H9 (cell line): ENCODE data around the gene SEC11A. TPM values are rescaled to one million over a fixed set of nuclear protein-coding genes. Genes with fewer than 3 reads are reported as not detected.

Experiments used
- DNase-seq: peaks from one replicate; pipeline ENCODE4 v3.0.0-alpha.2; 2017
- H2AFZ ChIP-seq: one replicate; pipeline ENCODE4 v1.6.1; 2013; ENCODE audit warnings: mild to moderate bottlenecking, low read length, control low read depth, moderate library complexity
- H2AK5ac ChIP-seq: 2 replicates; pipeline ENCODE4 v1.6.1; 2013; ENCODE audit warnings: low read length, control low read depth, mixed read lengths; ENCODE audit not compliant: insufficient read length
- H2BK120ac ChIP-seq: one replicate; pipeline ENCODE4 v1.6.1; 2013; ENCODE audit warnings: low read depth, mild to moderate bottlenecking, low read length, control low read depth, inconsistent platforms; ENCODE audit not compliant: poor library complexity, severe bottlenecking
- H2BK12ac ChIP-seq: 2 replicates; pipeline ENCODE4 v1.6.1; 2013; ENCODE audit warnings: low read length, control low read depth, mixed read lengths, low read depth; ENCODE audit not compliant: insufficient read length
- H2BK15ac ChIP-seq: 2 replicates; pipeline ENCODE4 v1.6.1; 2013; ENCODE audit warnings: low read depth, low read length, control low read depth
- H2BK20ac ChIP-seq: one replicate; pipeline ENCODE4 v1.6.1; 2013; ENCODE audit warnings: low read depth, mild to moderate bottlenecking, low read length, control low read depth, inconsistent platforms; ENCODE audit not compliant: poor library complexity, severe bottlenecking
- H2BK5ac ChIP-seq: 2 replicates; pipeline ENCODE4 v1.6.1; 2013; ENCODE audit warnings: low read length, control low read depth, mixed read lengths; ENCODE audit not compliant: insufficient read length
- H3K14ac ChIP-seq: 2 replicates; pipeline ENCODE4 v1.6.1; 2013; ENCODE audit warnings: low read length, control low read depth; ENCODE audit not compliant: insufficient read depth
- H3K18ac ChIP-seq: 2 replicates; pipeline ENCODE4 v1.6.1; 2013; ENCODE audit warnings: low read depth, mild to moderate bottlenecking, mixed read lengths, low read length, control low read depth; ENCODE audit not compliant: insufficient read length
- H3K23ac ChIP-seq: 2 replicates; pipeline ENCODE4 v1.6.1; 2013; ENCODE audit warnings: low read length, control low read depth, mixed read lengths, low read depth; ENCODE audit not compliant: insufficient read length
- H3K23me2 ChIP-seq: 2 replicates; pipeline ENCODE4 v1.6.1; 2013; ENCODE audit warnings: low read depth, mild to moderate bottlenecking, mixed read lengths, low read length, control low read depth; ENCODE audit not compliant: insufficient read length, poor library complexity, severe bottlenecking
- H3K27ac ChIP-seq: 2 replicates; pipeline ENCODE4 v1.5.1; 2013; ENCODE audit warnings: low read length, control low read depth, mixed read lengths, low read depth; ENCODE audit not compliant: insufficient read length
- H3K27me3 ChIP-seq: 2 replicates; pipeline ENCODE4 v1.6.1; 2013; ENCODE audit warnings: low read length, control low read depth, inconsistent platforms; ENCODE audit not compliant: insufficient read depth
- H3K4ac ChIP-seq: 2 replicates; pipeline ENCODE4 v1.6.1; 2013; ENCODE audit warnings: low read depth, mild to moderate bottlenecking, control low read depth, inconsistent platforms, low read length, moderate library complexity
- H3K4me1 ChIP-seq: 2 replicates; pipeline ENCODE4 v1.6.1; 2013; ENCODE audit warnings: low read length, control low read depth, inconsistent platforms; ENCODE audit not compliant: insufficient read depth
- H3K4me2 ChIP-seq: 2 replicates; pipeline ENCODE4 v1.6.1; 2013; ENCODE audit warnings: low read length, control low read depth, mixed read lengths; ENCODE audit not compliant: insufficient read length, insufficient read depth
- H3K56ac ChIP-seq: 2 replicates; pipeline ENCODE4 v1.6.1; 2013; ENCODE audit warnings: low read depth, mild to moderate bottlenecking, mixed read lengths, low read length, control low read depth; ENCODE audit not compliant: insufficient read length
- H3K79me1 ChIP-seq: 2 replicates; pipeline ENCODE4 v1.6.1; 2013; ENCODE audit warnings: low read depth, mild to moderate bottlenecking, moderate library complexity, low read length, control low read depth, inconsistent platforms; ENCODE audit not compliant: insufficient read depth, poor library complexity, severe bottlenecking
- H3K79me2 ChIP-seq: 2 replicates; pipeline ENCODE4 v1.6.1; 2013; ENCODE audit warnings: low read length, control low read depth, inconsistent platforms; ENCODE audit not compliant: insufficient read depth
- H3K9ac ChIP-seq: 2 replicates; pipeline ENCODE4 v1.6.1; 2013; ENCODE audit warnings: low read length, control low read depth, mixed read lengths; ENCODE audit not compliant: insufficient read length; ENCODE audit errors: extremely low read depth
- H3K9me3 ChIP-seq: one replicate; pipeline ENCODE4 v1.6.1; 2013; ENCODE audit warnings: low read depth, low read length, inconsistent platforms; ENCODE audit not compliant: control insufficient read depth
- H3T11ph ChIP-seq: one replicate; pipeline ENCODE4 v1.6.1; 2013; ENCODE audit warnings: mild to moderate bottlenecking, low read length, control low read depth, inconsistent platforms
- H4K20me1 ChIP-seq: one replicate; pipeline ENCODE4 v1.6.1; 2013; ENCODE audit not compliant: control insufficient read depth, insufficient read length, insufficient read depth
- H4K5ac ChIP-seq: 2 replicates; pipeline ENCODE4 v1.6.1; 2013; ENCODE audit warnings: low read depth, mild to moderate bottlenecking, mixed read lengths, low read length, control low read depth; ENCODE audit not compliant: insufficient read length
- H4K8ac ChIP-seq: replicated peaks from 2 replicates; pipeline ENCODE4 v1.6.1; 2013; ENCODE audit warnings: low read length, control low read depth, mixed read lengths, low read depth; ENCODE audit not compliant: insufficient read length
- H4K91ac ChIP-seq: 2 replicates; pipeline ENCODE4 v1.6.1; 2013; ENCODE audit warnings: low read depth, mild to moderate bottlenecking, moderate library complexity, mixed read lengths, low read length, control low read depth; ENCODE audit not compliant: insufficient read length
- H3K27ac Mint-ChIP-seq, 3 experiments: 2 replicates in 2 of 3; 3 replicates in 1 of 3; pipeline ENCODE4 v1.8.0; 2020 to 2021; ENCODE audit warnings: mixed read lengths in 3 of 3, mild to moderate bottlenecking in 1 of 3, moderate library complexity in 1 of 3
- H3K27me3 Mint-ChIP-seq: 2 replicates; pipeline ENCODE4 v1.8.0; 2021; ENCODE audit warnings: low read depth, mild to moderate bottlenecking, moderate library complexity, mixed read lengths
- H3K36me3 Mint-ChIP-seq, 3 experiments: 2 replicates in 2 of 3; 3 replicates in 1 of 3; pipeline ENCODE4 v1.8.0; 2020 to 2021; ENCODE audit warnings: low read depth in 3 of 3, mixed read lengths in 3 of 3; ENCODE audit not compliant: insufficient read depth in 1 of 3
- H3K4me1 Mint-ChIP-seq, 2 experiments: 2 replicates each; pipeline ENCODE4 v1.8.0; 2020; ENCODE audit warnings: mixed read lengths in 2 of 2
- H3K4me3 Mint-ChIP-seq, 2 experiments: 2 replicates in 1 of 2; 3 replicates in 1 of 2; pipeline ENCODE4 v1.8.0; 2020 to 2021; ENCODE audit warnings: mild to moderate bottlenecking in 2 of 2, mixed read lengths in 2 of 2, moderate library complexity in 1 of 2
- H3K9me3 Mint-ChIP-seq, 2 experiments: 2 replicates in 1 of 2; 3 replicates in 1 of 2; pipeline ENCODE4 v1.8.0; 2020; ENCODE audit warnings: mild to moderate bottlenecking in 2 of 2, mixed read lengths in 2 of 2, moderate library complexity in 1 of 2
- CTCF ChIP-seq: fragments of 200-600 bp; sonication (generic); conservative IDR thresholded peaks from 3 replicates; pipeline ENCODE4 v1.8.0; 2021; ENCODE audit warnings: antibody characterized with exemption, mild to moderate bottlenecking
- WGBS: extraction: QIAGEN DNeasy Blood & Tissue Kit; methylation state at CpG from one replicate; pipeline ENCODE4 v1.1.7; 2013; ENCODE audit warnings: missing lambda C conversion rate, low lambda C conversion rate, mixed read lengths; ENCODE audit not compliant: insufficient read length; ENCODE audit errors: extremely low coverage; 5-methylcytosine and 5-hydroxymethylcytosine counted together
- total RNA-seq: library from RNA; stranded (reverse); gene quantifications from 2 replicates; pipeline ENCODE4 v1.2.1, GENCODE V29; 2021

Gene SEC11A
- total RNA-seq, 1 experiment from 2014 or later: 250 TPM

GRCh38 chr15:84702961-84703482 lies 12.9 kb downstream of the SEC11A start:
- no peak overlapping the region for H2BK20ac ChIP-seq
- no CpG with 5 or more reads among the region's 4 CpGs for WGBS
- H2BK120ac ChIP-seq: no peak overlapping the region
- Mint-ChIP-seq H3K4me3 (no peak overlapping the region), H3K36me3 (peaks cover 0 to 12% (median 0%) of the 10 kb centered on the region in 3 experiments; a peak in 3 of 7 replicates), H3K4me1 (peaks cover 0 to 2% of the 10 kb centered on the region in 2 experiments; a peak in 1 of 4 replicates), H3K27me3 (no peaks in the 10 kb centered on the region), H3K27ac (no peak overlapping the region; a peak in 1 of 7 replicates), H3K9me3 (no peaks in the 10 kb centered on the region)
- H3K4ac ChIP-seq: no peak overlapping the region
- peaks cover 27% of the 10 kb centered on the region; the same call in 1 of the 2 replicates for H3K79me2 ChIP-seq
- H2BK5ac ChIP-seq: no peak overlapping the region
- H3K27ac ChIP-seq: no peak overlapping the region
- DNase-seq: no peak
- H3K27me3 ChIP-seq: no peaks in the 10 kb centered on the region
- H4K8ac ChIP-seq: no peak overlapping the region
- H3K4me1 ChIP-seq: no peaks in the 10 kb centered on the region
- no peak overlapping the region for H3K23ac ChIP-seq
- no peak overlapping the region for H2BK15ac ChIP-seq
- peaks cover 17% of the 10 kb centered on the region for H3K79me1 ChIP-seq
- no peak overlapping the region for H3K14ac ChIP-seq
- H2AK5ac ChIP-seq: no peak overlapping the region
- H2AFZ ChIP-seq: no peak overlapping the region
- H3K23me2 ChIP-seq: no peaks in the 10 kb centered on the region
- no peak overlapping the region for H4K5ac ChIP-seq
- H3K18ac ChIP-seq: no peak overlapping the region
- no peak overlapping the region for H3K9ac ChIP-seq
- H3K56ac ChIP-seq: no peak overlapping the region
- H3K9me3 ChIP-seq: no peaks in the 10 kb centered on the region
- no peak for TF ChIP-seq CTCF
- no peak overlapping the region for H3K4me2 ChIP-seq
- H3T11ph ChIP-seq: no peak overlapping the region
- H4K20me1 ChIP-seq: no peaks in the 10 kb centered on the region
- no peak overlapping the region for H4K91ac ChIP-seq
- H2BK12ac ChIP-seq: no peak overlapping the region
